CD4-positive, alpha-beta T cell treated with Interleukin-4 for 1 hour (primary cell): ENCODE results near the gene BTLA.
A peak's percentile ranks its signal among the peaks of the same experiment; 100 is the strongest.
"Not testable (repeated sequence)": the region's sequence is repeated elsewhere in the genome, so short reads cannot be mapped to it uniquely, and the experiment has no call there.

Experiments used
- DNase-seq, 2 donors: peaks; one replicate each; pipeline ENCODE4 v3.0.0-alpha.2; 2020 to 2022

Gene BTLA

GRCh38 chr3:112489674-112490479, 9.4 kb downstream of the BTLA start:
- DNase-seq: no peak

- no peak for DNase-seq
These were observed 12.3 kb downstream of the BTLA start for GRCh38 chr3:112486811-112487505.

GRCh38 chr3:112484352-112484751, 14.9 kb downstream of the BTLA start:
- no peak for DNase-seq

GRCh38 chr3:112482675-112483074, 16.6 kb downstream of the BTLA start:
- DNase-seq: no peak

- no peak for DNase-seq
These were observed 18.0 kb downstream of the BTLA start for GRCh38 chr3:112481302-112481721.

- DNase-seq: no peak
These were observed 21.4 kb downstream of the BTLA start for GRCh38 chr3:112477891-112478290.

- DNase-seq: no peak
These were observed 22.9 kb downstream of the BTLA start for GRCh38 chr3:112476346-112476745.

- DNase-seq: no peak
These were observed 24.5 kb downstream of the BTLA start for GRCh38 chr3:112474796-112475195.

GRCh38 chr3:112472691-112473090, 26.6 kb downstream of the BTLA start:
- DNase-seq: no peak

GRCh38 chr3:112471596-112472325, 27.5 kb downstream of the BTLA start:
- no peak for DNase-seq

- no peak for DNase-seq
These were observed 28.5 kb downstream of the BTLA start for GRCh38 chr3:112470788-112471187.

GRCh38 chr3:112469671-112470070, 29.6 kb downstream of the BTLA start:
- no peak for DNase-seq

- DNase-seq: no peak
These were observed 31.7 kb downstream of the BTLA start for GRCh38 chr3:112467539-112467938.

GRCh38 chr3:112466020-112466419, 33.3 kb downstream of the BTLA start:
- no peak for DNase-seq

- peak in 1 of 2 donors; percentile 71 for DNase-seq
These were observed 35.0 kb downstream of the BTLA start for GRCh38 chr3:112464264-112464663.

- DNase-seq: peak in 1 of 2 donors; percentile 22
These were observed 36.0 kb downstream of the BTLA start for GRCh38 chr3:112463250-112463649.

GRCh38 chr3:112461787-112462186, 37.5 kb downstream of the BTLA start:
- not testable (repeated sequence) for DNase-seq

- DNase-seq: no peak
These were observed 38.6 kb downstream of the BTLA start for GRCh38 chr3:112460519-112461195.

GRCh38 chr3:112459750-112460149, 39.5 kb downstream of the BTLA start:
- DNase-seq: peak in 1 of 2 donors; percentile 26

GRCh38 chr3:112456147-112456546, 43.1 kb downstream of the BTLA start:
- no peak for DNase-seq

GRCh38 chr3:112448939-112449338, 50.3 kb downstream of the BTLA start:
- no peak for DNase-seq

GRCh38 chr3:112446343-112446742, 52.9 kb downstream of the BTLA start:
- no peak for DNase-seq

GRCh38 chr3:112445839-112446238, 53.4 kb downstream of the BTLA start:
- no peak for DNase-seq
